HepG2 (cell line): ENCODE data around the gene CYP27B1. TPM values are rescaled to one million over a fixed set of nuclear protein-coding genes. Genes with fewer than 3 reads are reported as not detected.

ENCODE experiments used
- HNRNPLL ChIP-seq: fragments of 200-400 bp; formaldehyde crosslinking; IDR thresholded peaks from 2 replicates; pipeline ENCODE4 v1.6.1; 2017; ENCODE audit warnings: mild to moderate bottlenecking, low read depth, low read length; ENCODE audit not compliant: poor library complexity, severe bottlenecking
- HOXA5 ChIP-seq: sonication (generic); formaldehyde crosslinking; IDR thresholded peaks from 2 replicates; pipeline ENCODE4 v1.4.0; 2020; ENCODE audit warnings: missing genetic modification reagents
- JUN ChIP-seq: sonication (generic); formaldehyde crosslinking; IDR thresholded peaks from 2 replicates; pipeline ENCODE4 v1.4.0; 2020; ENCODE audit warnings: mild to moderate bottlenecking, missing genetic modification reagents
- REPIN1 ChIP-seq: sonication (generic); formaldehyde crosslinking; IDR thresholded peaks from 2 replicates; pipeline ENCODE4 v1.8.0; 2022; ENCODE audit warnings: missing genetic modification reagents, low read depth, mild to moderate bottlenecking, borderline replicate concordance
- RNF2 ChIP-seq: fragments of 450-650 bp; conservative IDR thresholded peaks from 2 replicates; pipeline ENCODE4 v1.6.1; 2016; ENCODE audit warnings: low read depth
- SMYD3 ChIP-seq: sonication (generic); formaldehyde crosslinking; IDR thresholded peaks from 2 replicates; pipeline ENCODE4 v1.8.1; 2023; ENCODE audit warnings: mild to moderate bottlenecking, missing genetic modification reagents
- TRIM24 ChIP-seq: sonication (generic); formaldehyde crosslinking; IDR thresholded peaks from 2 replicates; pipeline ENCODE4 v1.8.0; 2022; ENCODE audit warnings: mild to moderate bottlenecking, missing genetic modification reagents
- WIZ ChIP-seq: sonication (generic); formaldehyde crosslinking; IDR thresholded peaks from 2 replicates; pipeline ENCODE4 v1.5.1; 2020; ENCODE audit warnings: mild to moderate bottlenecking, missing genetic modification reagents
- ZNF230 ChIP-seq: sonication (generic); formaldehyde crosslinking; IDR thresholded peaks from 2 replicates; pipeline ENCODE4 v1.4.0; 2020; ENCODE audit warnings: mild to moderate bottlenecking, missing genetic modification reagents
- ZNF660 ChIP-seq: sonication (generic); formaldehyde crosslinking; IDR thresholded peaks from 2 replicates; pipeline ENCODE4 v1.5.1; 2020; ENCODE audit warnings: mild to moderate bottlenecking, low read depth, missing genetic modification reagents, borderline replicate concordance
- ZNF670 ChIP-seq: sonication (generic); formaldehyde crosslinking; IDR thresholded peaks from 2 replicates; pipeline ENCODE4 v1.8.0; 2022; ENCODE audit warnings: mild to moderate bottlenecking, missing genetic modification reagents, borderline replicate concordance
- ZNF766 ChIP-seq: sonication (generic); formaldehyde crosslinking; IDR thresholded peaks from 2 replicates; pipeline ENCODE4 v1.5.0; 2020; ENCODE audit warnings: missing genetic modification reagents, borderline replicate concordance
- polyA plus RNA-seq, 8 experiments: library from polyadenylated mRNA; depleted of rRNA in 3 of 8; stranded (reverse) in 7 of 8; unstranded in 1 of 8; fragments of >200 nt; fragmentation: Illumina TruSeq in 4 of 8; extraction: Trizol in 4 of 8; gene quantifications; 2 replicates each; pipeline versions ENCODE4 v1.2.1 to v1.2.3, GENCODE V29; 2011 to 2016; ENCODE audit warnings: low read depth in 4 of 8, missing spikeins in 1 of 8, mixed read lengths in 1 of 8; ENCODE audit not compliant: insufficient read depth in 1 of 8
- total RNA-seq, 5 experiments: library from RNA; depleted of rRNA; stranded (reverse); fragments of >200 nt; fragmentation: Illumina TruSeq; extraction: Trizol; gene quantifications; 2 replicates each; pipeline ENCODE4 v1.2.3, GENCODE V29; 2016; ENCODE audit warnings: low read depth in 1 of 5
- TF ChIP-seq, protein P1 (sequence below): sonication (generic); formaldehyde crosslinking; IDR thresholded peaks from 2 replicates; pipeline ENCODE4 v1.5.1; 2020; ENCODE audit warnings: mild to moderate bottlenecking, missing genetic modification reagents, moderate library complexity
- TF ChIP-seq, protein P2 (sequence below): sonication (generic); formaldehyde crosslinking; IDR thresholded peaks from 2 replicates; pipeline ENCODE4 v1.8.1; 2022; ENCODE audit warnings: mild to moderate bottlenecking, missing genetic modification reagents
- TF ChIP-seq, protein P3 (sequence below): sonication (generic); formaldehyde crosslinking; IDR thresholded peaks from 2 replicates; pipeline ENCODE4 v1.4.0; 2020; ENCODE audit warnings: mild to moderate bottlenecking, missing genetic modification reagents
- TF ChIP-seq, protein P4 (sequence below): sonication (generic); formaldehyde crosslinking; IDR thresholded peaks from 2 replicates; pipeline ENCODE4 v1.9.0; 2021; ENCODE audit warnings: missing genetic modification reagents, borderline replicate concordance
- TF ChIP-seq, protein P5 (sequence below): IDR thresholded peaks from 2 replicates; pipeline ENCODE4 v1.6.1; 2016; ENCODE audit warnings: mild to moderate bottlenecking

CYP27B1 gene
- total and polyA plus RNA-seq, 2 of the 13 experiments (the other 11 are each of a cell fraction or from before 2014, with no cell fraction given) = 2.3 to 3.0 TPM

DNA sequence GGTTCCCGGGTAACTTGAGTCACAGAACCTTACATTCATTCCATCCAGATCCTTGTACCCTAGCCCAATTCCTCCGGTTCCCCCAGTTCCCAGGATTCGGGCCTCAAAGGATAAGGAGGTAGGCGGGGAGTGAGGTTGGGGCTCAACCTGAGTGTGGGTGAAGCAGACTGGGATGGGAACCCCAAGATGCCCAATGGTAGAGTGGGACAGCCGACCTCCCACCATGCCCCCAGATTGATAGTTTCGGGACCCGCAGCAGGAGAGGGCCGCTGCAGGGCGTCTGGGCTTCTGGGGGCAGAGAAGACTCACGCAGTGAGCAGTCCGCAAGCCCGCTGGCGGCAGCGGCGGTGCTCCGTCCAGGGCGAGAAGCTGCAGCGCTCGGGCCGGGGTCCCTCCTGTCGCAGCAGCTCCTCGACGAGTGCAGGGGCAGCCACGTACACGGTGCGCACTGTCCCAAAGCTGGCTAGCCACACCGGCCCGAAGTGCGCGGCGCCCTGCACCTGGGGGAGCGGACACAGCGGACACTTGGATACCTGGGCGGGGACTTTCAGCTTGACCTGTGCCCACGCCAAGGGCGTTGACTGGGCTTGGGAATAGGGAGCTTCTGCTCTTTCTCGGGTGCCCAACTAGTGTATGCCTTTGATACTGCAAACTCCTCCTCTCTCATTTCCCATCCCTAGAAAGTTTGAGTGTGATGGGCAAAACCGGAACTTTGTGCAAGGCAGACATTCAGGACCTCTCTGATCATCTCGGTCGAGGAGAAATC, 997 bp downstream of the CYP27B1 start (continued):
- TF ChIP-seq, protein P1, sequence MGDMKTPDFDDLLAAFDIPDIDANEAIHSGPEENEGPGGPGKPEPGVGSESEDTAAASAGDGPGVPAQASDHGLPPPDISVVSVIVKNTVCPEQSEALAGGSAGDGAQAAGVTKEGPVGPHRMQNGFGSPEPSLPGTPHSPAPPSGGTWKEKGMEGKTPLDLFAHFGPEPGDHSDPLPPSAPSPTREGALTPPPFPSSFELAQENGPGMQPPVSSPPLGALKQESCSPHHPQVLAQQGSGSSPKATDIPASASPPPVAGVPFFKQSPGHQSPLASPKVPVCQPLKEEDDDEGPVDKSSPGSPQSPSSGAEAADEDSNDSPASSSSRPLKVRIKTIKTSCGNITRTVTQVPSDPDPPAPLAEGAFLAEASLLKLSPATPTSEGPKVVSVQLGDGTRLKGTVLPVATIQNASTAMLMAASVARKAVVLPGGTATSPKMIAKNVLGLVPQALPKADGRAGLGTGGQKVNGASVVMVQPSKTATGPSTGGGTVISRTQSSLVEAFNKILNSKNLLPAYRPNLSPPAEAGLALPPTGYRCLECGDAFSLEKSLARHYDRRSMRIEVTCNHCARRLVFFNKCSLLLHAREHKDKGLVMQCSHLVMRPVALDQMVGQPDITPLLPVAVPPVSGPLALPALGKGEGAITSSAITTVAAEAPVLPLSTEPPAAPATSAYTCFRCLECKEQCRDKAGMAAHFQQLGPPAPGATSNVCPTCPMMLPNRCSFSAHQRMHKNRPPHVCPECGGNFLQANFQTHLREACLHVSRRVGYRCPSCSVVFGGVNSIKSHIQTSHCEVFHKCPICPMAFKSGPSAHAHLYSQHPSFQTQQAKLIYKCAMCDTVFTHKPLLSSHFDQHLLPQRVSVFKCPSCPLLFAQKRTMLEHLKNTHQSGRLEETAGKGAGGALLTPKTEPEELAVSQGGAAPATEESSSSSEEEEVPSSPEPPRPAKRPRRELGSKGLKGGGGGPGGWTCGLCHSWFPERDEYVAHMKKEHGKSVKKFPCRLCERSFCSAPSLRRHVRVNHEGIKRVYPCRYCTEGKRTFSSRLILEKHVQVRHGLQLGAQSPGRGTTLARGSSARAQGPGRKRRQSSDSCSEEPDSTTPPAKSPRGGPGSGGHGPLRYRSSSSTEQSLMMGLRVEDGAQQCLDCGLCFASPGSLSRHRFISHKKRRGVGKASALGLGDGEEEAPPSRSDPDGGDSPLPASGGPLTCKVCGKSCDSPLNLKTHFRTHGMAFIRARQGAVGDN = no peak
- TF ChIP-seq, protein P2, sequence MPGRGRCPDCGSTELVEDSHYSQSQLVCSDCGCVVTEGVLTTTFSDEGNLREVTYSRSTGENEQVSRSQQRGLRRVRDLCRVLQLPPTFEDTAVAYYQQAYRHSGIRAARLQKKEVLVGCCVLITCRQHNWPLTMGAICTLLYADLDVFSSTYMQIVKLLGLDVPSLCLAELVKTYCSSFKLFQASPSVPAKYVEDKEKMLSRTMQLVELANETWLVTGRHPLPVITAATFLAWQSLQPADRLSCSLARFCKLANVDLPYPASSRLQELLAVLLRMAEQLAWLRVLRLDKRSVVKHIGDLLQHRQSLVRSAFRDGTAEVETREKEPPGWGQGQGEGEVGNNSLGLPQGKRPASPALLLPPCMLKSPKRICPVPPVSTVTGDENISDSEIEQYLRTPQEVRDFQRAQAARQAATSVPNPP (CRISPR knock-in tag) = no peak
- TF ChIP-seq, protein P3, sequence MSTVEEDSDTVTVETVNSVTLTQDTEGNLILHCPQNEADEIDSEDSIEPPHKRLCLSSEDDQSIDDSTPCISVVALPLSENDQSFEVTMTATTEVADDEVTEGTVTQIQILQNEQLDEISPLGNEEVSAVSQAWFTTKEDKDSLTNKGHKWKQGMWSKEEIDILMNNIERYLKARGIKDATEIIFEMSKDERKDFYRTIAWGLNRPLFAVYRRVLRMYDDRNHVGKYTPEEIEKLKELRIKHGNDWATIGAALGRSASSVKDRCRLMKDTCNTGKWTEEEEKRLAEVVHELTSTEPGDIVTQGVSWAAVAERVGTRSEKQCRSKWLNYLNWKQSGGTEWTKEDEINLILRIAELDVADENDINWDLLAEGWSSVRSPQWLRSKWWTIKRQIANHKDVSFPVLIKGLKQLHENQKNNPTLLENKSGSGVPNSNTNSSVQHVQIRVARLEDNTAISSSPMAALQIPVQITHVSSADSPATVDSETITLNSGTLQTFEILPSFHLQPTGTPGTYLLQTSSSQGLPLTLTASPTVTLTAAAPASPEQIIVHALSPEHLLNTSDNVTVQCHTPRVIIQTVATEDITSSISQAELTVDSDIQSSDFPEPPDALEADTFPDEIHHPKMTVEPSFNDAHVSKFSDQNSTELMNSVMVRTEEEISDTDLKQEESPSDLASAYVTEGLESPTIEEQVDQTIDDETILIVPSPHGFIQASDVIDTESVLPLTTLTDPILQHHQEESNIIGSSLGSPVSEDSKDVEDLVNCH (CRISPR knock-in tag) = no peak
- TF ChIP-seq, protein P4, sequence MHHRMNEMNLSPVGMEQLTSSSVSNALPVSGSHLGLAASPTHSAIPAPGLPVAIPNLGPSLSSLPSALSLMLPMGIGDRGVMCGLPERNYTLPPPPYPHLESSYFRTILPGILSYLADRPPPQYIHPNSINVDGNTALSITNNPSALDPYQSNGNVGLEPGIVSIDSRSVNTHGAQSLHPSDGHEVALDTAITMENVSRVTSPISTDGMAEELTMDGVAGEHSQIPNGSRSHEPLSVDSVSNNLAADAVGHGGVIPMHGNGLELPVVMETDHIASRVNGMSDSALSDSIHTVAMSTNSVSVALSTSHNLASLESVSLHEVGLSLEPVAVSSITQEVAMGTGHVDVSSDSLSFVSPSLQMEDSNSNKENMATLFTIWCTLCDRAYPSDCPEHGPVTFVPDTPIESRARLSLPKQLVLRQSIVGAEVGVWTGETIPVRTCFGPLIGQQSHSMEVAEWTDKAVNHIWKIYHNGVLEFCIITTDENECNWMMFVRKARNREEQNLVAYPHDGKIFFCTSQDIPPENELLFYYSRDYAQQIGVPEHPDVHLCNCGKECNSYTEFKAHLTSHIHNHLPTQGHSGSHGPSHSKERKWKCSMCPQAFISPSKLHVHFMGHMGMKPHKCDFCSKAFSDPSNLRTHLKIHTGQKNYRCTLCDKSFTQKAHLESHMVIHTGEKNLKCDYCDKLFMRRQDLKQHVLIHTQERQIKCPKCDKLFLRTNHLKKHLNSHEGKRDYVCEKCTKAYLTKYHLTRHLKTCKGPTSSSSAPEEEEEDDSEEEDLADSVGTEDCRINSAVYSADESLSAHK (CRISPR knock-in tag) = no peak
- no peak for TF ChIP-seq SMYD3
- TF ChIP-seq ZNF766 (CRISPR knock-in tag) = no peak
- no peak for TF ChIP-seq ZNF660
- no peak for TF ChIP-seq REPIN1 (CRISPR knock-in tag)
- TF ChIP-seq, protein P5, sequence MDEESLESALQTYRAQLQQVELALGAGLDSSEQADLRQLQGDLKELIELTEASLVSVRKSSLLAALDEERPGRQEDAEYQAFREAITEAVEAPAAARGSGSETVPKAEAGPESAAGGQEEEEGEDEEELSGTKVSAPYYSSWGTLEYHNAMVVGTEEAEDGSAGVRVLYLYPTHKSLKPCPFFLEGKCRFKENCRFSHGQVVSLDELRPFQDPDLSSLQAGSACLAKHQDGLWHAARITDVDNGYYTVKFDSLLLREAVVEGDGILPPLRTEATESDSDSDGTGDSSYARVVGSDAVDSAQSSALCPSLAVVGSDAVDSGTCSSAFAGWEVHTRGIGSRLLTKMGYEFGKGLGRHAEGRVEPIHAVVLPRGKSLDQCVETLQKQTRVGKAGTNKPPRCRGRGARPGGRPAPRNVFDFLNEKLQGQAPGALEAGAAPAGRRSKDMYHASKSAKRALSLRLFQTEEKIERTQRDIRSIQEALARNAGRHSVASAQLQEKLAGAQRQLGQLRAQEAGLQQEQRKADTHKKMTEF (CRISPR knock-in tag) = no peak
- TF ChIP-seq HOXA5 = no peak
- TF ChIP-seq ZNF230 (CRISPR knock-in tag) = no peak; the same call in 1 of the 2 replicates
- TF ChIP-seq JUN (CRISPR knock-in tag) = no peak
- no peak for TF ChIP-seq TRIM24 (CRISPR knock-in tag)
- no peak for TF ChIP-seq RNF2
- TF ChIP-seq HNRNPLL = peak; percentile 84
- TF ChIP-seq WIZ (CRISPR knock-in tag) = no peak
- TF ChIP-seq ZNF670 (CRISPR knock-in tag) = no peak
